Keratinocyte (primary cell): ENCODE measurements around the gene ADAMTS13.

ENCODE experiments used
- CTCF ChIP-seq, 3 experiments: IDR thresholded peaks in 1 of 3; conservative IDR thresholded peaks in 1 of 3; optimal IDR thresholded peaks in 1 of 3; 2 replicates in 2 of 3; 3 replicates in 1 of 3; pipeline versions ENCODE3 to v1.5.1; 2011; ENCODE audit warnings: low read length in 3 of 3, mild to moderate bottlenecking in 3 of 3, moderate library complexity in 2 of 3, control low read depth in 1 of 3, inconsistent platforms in 1 of 3; ENCODE audit not compliant: insufficient read depth in 2 of 3; ENCODE audit errors: extremely low read depth in 1 of 3
- EZH2 ChIP-seq: IDR thresholded peaks from one replicate; pipeline ENCODE4 v1.6.1; 2012; ENCODE audit warnings: inconsistent platforms, mild to moderate bottlenecking, low read length, moderate library complexity

DNA sequence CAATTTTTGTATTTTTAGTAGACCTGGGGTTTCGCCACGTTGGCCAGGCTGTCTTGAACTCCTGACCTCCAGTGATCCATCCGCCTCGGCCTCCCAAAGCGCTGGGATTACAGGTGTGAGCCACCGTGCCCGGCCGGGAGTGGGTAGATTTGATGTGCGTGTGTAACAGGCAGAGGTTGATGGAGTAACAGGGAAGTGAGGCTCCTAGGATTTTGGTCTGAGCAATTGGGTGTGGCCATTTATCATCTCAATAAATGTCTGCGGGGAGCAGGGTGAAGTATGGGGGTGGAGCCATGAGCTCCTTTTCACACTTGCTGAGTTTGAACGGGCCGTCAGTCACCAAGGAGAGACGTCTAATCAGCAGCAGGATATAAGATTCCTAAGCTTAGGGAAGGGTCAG, 3.2 kb upstream of the ADAMTS13 start:
- no peak for TF ChIP-seq CTCF (optimal IDR thresholded peaks at IDR 0.05 in 1 of 3, IDR thresholded peaks at IDR 0.05 in 1 of 3, conservative IDR thresholded peaks at IDR 0.05 in 1 of 3; ENCODE audit: extremely low read depth in 1 of 3, insufficient read depth in 2 of 3, low read length in 3 of 3)
- no peak for TF ChIP-seq EZH2
